Astrocyte (in vitro differentiated cells and primary cell): ENCODE measurements around the gene HLCS. TPM values are rescaled to one million over a fixed set of nuclear protein-coding genes. Genes with fewer than 3 reads are reported as not detected.

Source experiments
- DNase-seq: peaks from one replicate; pipeline ENCODE4 v3.0.0-alpha.2; 2010; ENCODE audit warnings: low read depth
- FAIRE-seq: peaks from 2 replicates; lab custom pipeline; 2011; peaks lifted over from hg19 to GRCh38; lab: Jason Lieb, UNC
- H2AFZ ChIP-seq: 2 replicates; pipeline ENCODE4 v1.6.0; 2012; ENCODE audit warnings: low read depth, low read length, inconsistent platforms
- H3K27ac ChIP-seq: 2 replicates; pipeline ENCODE4 v1.5.1; 2011; ENCODE audit warnings: low read depth, low read length, inconsistent platforms
- H3K27me3 ChIP-seq: 2 replicates; pipeline ENCODE4 v1.6.0; 2011; ENCODE audit warnings: low read length, inconsistent platforms; ENCODE audit not compliant: insufficient read depth
- H3K36me3 ChIP-seq: 2 replicates; pipeline ENCODE4 v1.5.1; 2011; ENCODE audit warnings: low read length, inconsistent platforms; ENCODE audit not compliant: insufficient read depth
- H3K4me1 ChIP-seq: 2 replicates; pipeline ENCODE4 v1.5.1; 2011; ENCODE audit warnings: low read length, inconsistent platforms; ENCODE audit not compliant: insufficient read depth
- H3K4me2 ChIP-seq: 2 replicates; pipeline ENCODE4 v1.6.0; 2012; ENCODE audit warnings: low read length, inconsistent platforms
- H3K4me3 ChIP-seq: 2 replicates; pipeline ENCODE4 v1.5.1; 2011; ENCODE audit warnings: low read depth, mild to moderate bottlenecking, low read length, inconsistent platforms; ENCODE audit not compliant: insufficient read depth
- H3K79me2 ChIP-seq: 2 replicates; pipeline ENCODE4 v1.6.0; 2012; ENCODE audit warnings: mild to moderate bottlenecking, low read length, inconsistent platforms; ENCODE audit not compliant: insufficient read depth
- H3K9ac ChIP-seq: 2 replicates; pipeline ENCODE4 v1.6.0; 2012; ENCODE audit warnings: mild to moderate bottlenecking, low read length, inconsistent platforms
- H3K9me3 ChIP-seq: 2 replicates; pipeline ENCODE4 v1.5.1; 2012; ENCODE audit warnings: low read depth, mild to moderate bottlenecking, low read length, inconsistent platforms; ENCODE audit not compliant: insufficient read depth
- H4K20me1 ChIP-seq: 2 replicates; pipeline ENCODE4 v1.6.0; 2012; ENCODE audit warnings: low read length, inconsistent platforms; ENCODE audit not compliant: insufficient read depth
- H3K27ac Mint-ChIP-seq: one replicate; pipeline ENCODE4 v1.8.0; 2021; ENCODE audit warnings: mild to moderate bottlenecking, mixed read lengths; ENCODE audit not compliant: unreplicated experiment
- H3K27me3 Mint-ChIP-seq: one replicate; pipeline ENCODE4 v1.8.0; 2021; ENCODE audit warnings: low read depth, mixed read lengths; ENCODE audit not compliant: unreplicated experiment
- H3K36me3 Mint-ChIP-seq: one replicate; pipeline ENCODE4 v1.8.0; 2021; ENCODE audit warnings: low read depth, mixed read lengths; ENCODE audit not compliant: unreplicated experiment
- H3K4me1 Mint-ChIP-seq: one replicate; pipeline ENCODE4 v1.8.0; 2021; ENCODE audit warnings: low read depth, mixed read lengths; ENCODE audit not compliant: unreplicated experiment
- H3K4me3 Mint-ChIP-seq: one replicate; pipeline ENCODE4 v1.8.0; 2021; ENCODE audit warnings: mild to moderate bottlenecking, moderate library complexity, mixed read lengths; ENCODE audit not compliant: unreplicated experiment
- H3K9me3 Mint-ChIP-seq: one replicate; pipeline ENCODE4 v1.8.0; 2021; ENCODE audit warnings: mild to moderate bottlenecking, mixed read lengths; ENCODE audit not compliant: unreplicated experiment
- CTCF ChIP-seq: IDR thresholded peaks from 2 replicates; pipeline ENCODE4 v1.5.1; 2011; ENCODE audit warnings: low read depth, mild to moderate bottlenecking, inconsistent platforms, low read length, moderate library complexity; ENCODE audit not compliant: insufficient read depth
- EZH2 ChIP-seq: IDR thresholded peaks from 2 replicates; pipeline ENCODE4 v1.6.1; 2012; ENCODE audit warnings: mild to moderate bottlenecking, low read length, inconsistent platforms; ENCODE audit not compliant: insufficient read depth
- total RNA-seq: library from RNA; stranded (reverse); gene quantifications from 2 replicates; pipeline ENCODE4 v1.2.1, GENCODE V29; 2021

The HLCS gene
- total RNA-seq, 1 donor from 2014 or later = 20.9 TPM

- no peak overlapping the region for H3K4me2 ChIP-seq
- H3K79me2 ChIP-seq = no peaks in the 10 kb centered on the region
- peaks cover 8% of the 10 kb centered on the region for H3K36me3 Mint-ChIP-seq
- H3K9ac ChIP-seq = no peak overlapping the region
- no peak overlapping the region for H3K27ac Mint-ChIP-seq
- peaks cover 5% of the 10 kb centered on the region for H4K20me1 ChIP-seq
- no peak for TF ChIP-seq EZH2
- no peak for TF ChIP-seq CTCF
- DNase-seq (no peak), FAIRE-seq (no peak)
- H3K36me3 ChIP-seq = no peaks in the 10 kb centered on the region
- no peak overlapping the region for H3K4me3 Mint-ChIP-seq
- no peaks in the 10 kb centered on the region for H3K27me3 ChIP-seq
- no peaks in the 10 kb centered on the region for H3K27me3 Mint-ChIP-seq
- H3K27ac ChIP-seq = no peak overlapping the region
- H2AFZ ChIP-seq = no peak overlapping the region
- H3K9me3 Mint-ChIP-seq = no peaks in the 10 kb centered on the region
- H3K4me1 Mint-ChIP-seq = peaks cover 4% of the 10 kb centered on the region
- no peaks in the 10 kb centered on the region for H3K4me1 ChIP-seq
- H3K9me3 ChIP-seq = no peaks in the 10 kb centered on the region
- no peak overlapping the region for H3K4me3 ChIP-seq
These were observed 146.1 kb downstream of the HLCS start for GRCh38 chr21:36820176-36821031.

- Histone ChIP-seq H3K27ac (no peak overlapping the region), H3K27me3 (no peaks in the 10 kb centered on the region), H3K4me2 (no peak overlapping the region), H3K9ac (no peak overlapping the region), H3K4me3 (no peak overlapping the region), H3K36me3 (no peaks in the 10 kb centered on the region), H3K4me1 (no peaks in the 10 kb centered on the region), H3K9me3 (no peaks in the 10 kb centered on the region), H3K79me2 (no peaks in the 10 kb centered on the region), H2AFZ (no peak overlapping the region), H4K20me1 (peaks cover 5% of the 10 kb centered on the region)
- Mint-ChIP-seq H3K27me3 (no peaks in the 10 kb centered on the region), H3K4me3 (no peak overlapping the region), H3K9me3 (no peaks in the 10 kb centered on the region), H3K36me3 (peaks cover 3% of the 10 kb centered on the region), H3K4me1 (peaks cover 4% of the 10 kb centered on the region), H3K27ac (no peak overlapping the region)
- TF ChIP-seq CTCF (no peak), EZH2 (no peak)
- FAIRE-seq = no peak
- DNase-seq = no peak
These were observed 148.6 kb downstream of the HLCS start for GRCh38 chr21:36817732-36818450.
